Measurements from ENCODE around the gene MYOM1.

Gene MYOM1

GRCh38 chr18:3120356-3120755, 99.4 kb downstream of the MYOM1 start:
- no peak for DNase-seq (ENCODE audit: extremely low read depth in 1 of 2, low read depth in 1 of 2)

- no peak for DNase-seq (ENCODE audit: extremely low read depth in 1 of 2, low read depth in 1 of 2)
Observed at GRCh38 chr18:3119401-3120341, 100.1 kb downstream of the MYOM1 start.

- DNase-seq (ENCODE audit: extremely low read depth in 1 of 2, low read depth in 1 of 2), result no peak
Observed at GRCh38 chr18:3118195-3119010, 101.4 kb downstream of the MYOM1 start.

- DNase-seq (ENCODE audit: extremely low read depth in 1 of 2, low read depth in 1 of 2), result no peak
Observed at GRCh38 chr18:3117493-3118192, 102.1 kb downstream of the MYOM1 start.

- DNase-seq (ENCODE audit: extremely low read depth in 1 of 2, low read depth in 1 of 2), result no peak
Observed at GRCh38 chr18:3115447-3116030, 104.2 kb downstream of the MYOM1 start.

- no peak for DNase-seq (ENCODE audit: extremely low read depth in 1 of 2, low read depth in 1 of 2)
Observed at GRCh38 chr18:3114451-3114850, 105.3 kb downstream of the MYOM1 start.

GRCh38 chr18:3114026-3114425, 105.7 kb downstream of the MYOM1 start:
- no peak for DNase-seq (ENCODE audit: extremely low read depth in 1 of 2, low read depth in 1 of 2)

GRCh38 chr18:3111523-3112240, 108.1 kb downstream of the MYOM1 start:
- no peak for DNase-seq (ENCODE audit: extremely low read depth in 1 of 2, low read depth in 1 of 2)

GRCh38 chr18:3110034-3110752, 109.6 kb downstream of the MYOM1 start:
- DNase-seq (ENCODE audit: extremely low read depth in 1 of 2, low read depth in 1 of 2), result no peak

GRCh38 chr18:3107740-3108151, 112.0 kb downstream of the MYOM1 start:
- no peak for DNase-seq (ENCODE audit: extremely low read depth in 1 of 2, low read depth in 1 of 2)

- no peak for DNase-seq (ENCODE audit: extremely low read depth in 1 of 2, low read depth in 1 of 2)
Observed at GRCh38 chr18:3104190-3105054, 115.3 kb downstream of the MYOM1 start.

- no peak for DNase-seq (ENCODE audit: extremely low read depth in 1 of 2, low read depth in 1 of 2)
Observed at GRCh38 chr18:3103576-3103975, 116.2 kb downstream of the MYOM1 start.

GRCh38 chr18:3102983-3103382, 116.8 kb downstream of the MYOM1 start:
- DNase-seq (ENCODE audit: extremely low read depth in 1 of 2, low read depth in 1 of 2), result no peak

- no peak for DNase-seq (ENCODE audit: extremely low read depth in 1 of 2, low read depth in 1 of 2)
Observed at GRCh38 chr18:3100498-3101132, 119.2 kb downstream of the MYOM1 start.

- no peak for DNase-seq (ENCODE audit: extremely low read depth in 1 of 2, low read depth in 1 of 2)
Observed at GRCh38 chr18:3099327-3099726, 120.4 kb downstream of the MYOM1 start.

GRCh38 chr18:3097082-3097481, 122.7 kb downstream of the MYOM1 start:
- DNase-seq (ENCODE audit: extremely low read depth in 1 of 2, low read depth in 1 of 2), result no peak

GRCh38 chr18:3095921-3096320, 123.8 kb downstream of the MYOM1 start:
- no peak for DNase-seq (ENCODE audit: extremely low read depth in 1 of 2, low read depth in 1 of 2)

- DNase-seq (ENCODE audit: extremely low read depth in 1 of 2, low read depth in 1 of 2), result no peak
Observed at GRCh38 chr18:3094338-3094684, 125.5 kb downstream of the MYOM1 start.
